IPS-11a (cell line): Measurements from ENCODE around the gene CAMK1D.
"Not testable (repeated sequence)": the region's sequence is repeated elsewhere in the genome, so short reads cannot be mapped to it uniquely, and the experiment has no call there.

Experiments
- H3K4me3 ChIP-seq: one replicate; pipeline ENCODE4 v1.5.1; 2013; ENCODE audit warnings: low read depth, low read length, control low read depth

Gene CAMK1D

DNA sequence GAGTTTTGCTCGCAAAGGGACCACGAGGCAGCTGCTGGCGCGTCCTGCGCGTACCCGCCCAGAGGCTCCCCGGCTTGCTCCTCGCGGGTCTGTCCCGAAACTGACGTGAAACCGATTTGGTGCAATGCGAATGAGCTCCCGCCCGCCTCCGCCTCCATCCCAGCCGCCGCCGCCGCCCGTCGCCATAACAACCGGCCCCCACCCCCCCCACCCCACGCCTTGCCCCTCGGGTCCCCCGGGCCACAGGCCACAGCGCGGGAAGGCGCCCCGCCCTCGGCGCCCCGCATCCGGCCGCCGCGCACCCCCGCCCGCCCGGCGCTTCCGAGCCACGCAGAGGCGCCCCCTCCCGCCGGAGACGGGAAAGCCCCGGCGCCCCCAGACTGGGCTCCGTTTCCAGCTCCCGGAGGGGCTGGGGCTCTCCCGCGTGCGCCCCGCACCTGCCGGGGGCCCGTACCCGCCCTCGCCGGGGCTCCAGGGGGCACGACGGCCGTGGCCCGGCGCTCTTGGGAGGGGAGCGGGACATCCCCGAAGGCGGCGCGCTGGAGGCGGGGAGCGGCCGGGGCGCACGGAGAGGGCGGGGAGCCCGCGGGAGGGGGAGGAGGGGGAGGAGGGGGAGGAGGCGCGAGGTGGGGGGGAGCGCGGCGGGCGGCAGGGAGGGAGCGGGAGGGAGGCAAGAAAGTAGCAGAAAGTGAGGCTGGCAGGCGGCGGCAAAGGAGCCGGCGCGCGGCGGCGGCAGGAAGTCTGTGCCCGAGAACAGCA, at the start of gene CAMK1D:
Gene CAMK1D (plus strand): TSS at position 678 of the 759 bp plus-strand sequence.
- H3K4me3 ChIP-seq: peak within 1 kb of the TSS; percentile 88

DNA sequence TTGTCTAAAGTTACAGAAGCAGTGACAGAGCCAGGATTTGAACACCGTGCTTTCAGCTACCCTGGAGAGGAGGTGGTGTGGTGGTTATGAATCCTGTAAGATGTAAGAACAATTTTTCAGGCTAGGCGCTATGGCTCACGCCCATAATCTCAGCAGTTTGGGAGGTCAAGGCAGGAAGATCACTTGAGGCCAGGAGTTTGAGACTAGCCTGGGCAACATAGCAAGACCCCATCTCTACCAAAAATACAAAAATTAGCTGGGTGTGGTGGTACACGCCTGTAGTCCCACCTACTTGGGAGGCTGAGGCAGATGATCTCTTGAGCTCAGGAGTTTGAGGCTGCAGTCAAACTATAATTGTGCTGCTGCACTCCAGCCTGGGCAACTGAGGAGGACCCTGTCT, 48.3 kb upstream of the CAMK1D start:
- H3K4me3 ChIP-seq: not testable (repeated sequence)

DNA sequence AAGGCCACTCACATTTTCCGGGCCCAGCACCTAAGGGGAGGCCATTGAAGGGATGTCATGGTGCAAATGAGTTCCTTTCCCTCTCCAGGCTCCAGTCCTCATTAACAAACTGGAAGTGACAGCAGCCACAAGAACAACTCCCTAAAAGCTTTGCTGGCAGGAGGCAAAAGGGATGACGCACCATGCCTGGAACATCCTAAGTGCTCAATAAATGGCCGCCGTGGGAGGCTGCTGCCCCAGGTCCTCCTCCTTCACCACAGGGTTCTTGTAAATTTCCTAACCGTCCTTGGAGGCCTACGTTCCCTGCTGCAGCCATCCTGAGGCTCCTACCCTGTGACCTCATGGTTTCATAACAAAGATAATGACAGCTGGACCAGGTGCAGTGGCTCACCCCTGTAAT, 41.3 kb upstream of the CAMK1D start:
- H3K4me3 ChIP-seq: no peak overlapping the region

DNA sequence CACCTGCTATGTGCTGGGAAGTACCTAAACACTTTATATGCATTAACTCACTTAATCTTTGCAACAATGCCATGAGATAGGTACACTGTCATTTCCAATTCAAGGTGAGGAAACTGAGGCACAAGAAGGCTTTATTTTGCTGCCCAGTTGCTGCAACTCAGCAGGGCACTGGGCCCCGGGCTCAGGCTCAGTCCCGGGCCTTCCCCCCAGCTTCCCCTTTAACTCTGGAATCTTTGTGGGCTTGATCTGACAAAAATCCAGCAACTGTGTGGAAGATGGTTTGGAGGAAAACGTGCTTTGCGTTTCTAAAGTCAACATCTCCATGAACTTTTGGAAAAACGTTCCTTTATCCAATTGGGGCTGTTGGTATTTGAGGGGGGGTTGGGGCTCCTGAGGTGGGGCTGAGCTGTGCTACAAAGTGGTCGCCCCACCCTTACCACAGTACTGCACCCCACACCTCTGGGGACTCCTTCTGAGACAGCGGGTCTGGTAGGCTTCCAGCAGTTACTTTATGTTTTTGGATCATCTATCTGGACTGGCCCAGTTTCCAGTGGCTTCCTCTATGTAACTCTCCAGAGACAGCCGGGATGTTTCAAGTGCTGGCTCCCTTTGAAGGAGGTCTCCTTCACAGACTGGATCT, 40.5 kb upstream of the CAMK1D start:
- no peak overlapping the region for H3K4me3 ChIP-seq

DNA sequence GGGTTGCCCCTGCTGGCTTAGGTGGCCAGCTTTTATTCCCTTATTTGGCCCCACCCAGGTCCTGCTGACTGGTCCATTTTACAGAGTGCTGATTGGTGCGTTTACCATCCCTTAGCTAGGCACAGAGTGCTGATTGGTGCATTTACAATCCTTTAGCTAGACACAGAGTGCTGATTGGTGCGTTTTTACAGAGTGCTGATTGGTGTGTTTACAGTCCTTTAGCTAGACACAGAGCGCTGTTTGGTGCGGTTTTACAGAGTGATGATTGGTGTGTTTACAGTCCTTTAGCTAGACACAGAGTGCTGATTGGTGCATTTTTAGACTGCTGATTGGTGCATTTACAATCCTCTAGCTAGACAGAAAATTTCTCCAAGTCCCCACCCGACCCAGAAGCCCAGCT, 39.6 kb upstream of the CAMK1D start:
- H3K4me3 ChIP-seq: not testable (repeated sequence)

DNA sequence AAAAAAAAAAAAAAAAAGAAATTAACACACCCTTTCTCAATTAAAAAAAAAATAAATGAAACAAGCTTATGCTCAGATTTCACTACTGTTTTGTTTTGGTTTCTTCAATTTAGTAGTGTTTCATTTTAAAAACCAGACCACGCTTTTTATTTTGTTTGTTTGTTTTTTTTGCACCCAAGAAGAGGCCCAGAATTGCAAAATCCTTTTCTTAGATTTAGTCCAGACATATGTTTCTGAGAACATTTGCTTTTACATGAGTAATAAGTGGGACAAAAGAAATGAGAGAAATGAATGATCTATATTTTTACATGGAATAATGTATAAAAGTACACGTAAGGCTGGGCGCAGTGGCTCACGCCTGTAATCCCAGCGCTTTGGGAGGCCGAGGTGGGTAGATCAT, 34.5 kb upstream of the CAMK1D start:
- no peak overlapping the region for H3K4me3 ChIP-seq

DNA sequence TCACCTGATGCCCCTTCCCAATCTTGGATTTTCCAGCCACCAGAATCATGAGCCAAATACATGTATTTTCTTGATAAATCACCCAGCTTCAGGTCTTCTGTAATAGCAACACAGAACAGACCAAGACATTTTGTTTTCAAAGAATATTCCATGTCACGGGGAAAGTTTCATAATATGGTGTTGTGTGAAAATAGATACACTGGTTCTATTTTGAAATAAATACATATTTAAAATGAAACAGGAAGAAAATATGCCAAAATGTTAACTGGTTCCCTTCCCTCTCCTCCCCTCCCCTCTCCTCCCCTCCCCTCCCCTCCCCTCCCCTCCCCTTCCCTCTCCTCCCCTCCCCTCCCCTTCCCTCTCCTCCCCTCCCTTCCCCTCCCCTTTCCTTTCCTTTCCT, 30.3 kb upstream of the CAMK1D start:
- H3K4me3 ChIP-seq: no peak overlapping the region

DNA sequence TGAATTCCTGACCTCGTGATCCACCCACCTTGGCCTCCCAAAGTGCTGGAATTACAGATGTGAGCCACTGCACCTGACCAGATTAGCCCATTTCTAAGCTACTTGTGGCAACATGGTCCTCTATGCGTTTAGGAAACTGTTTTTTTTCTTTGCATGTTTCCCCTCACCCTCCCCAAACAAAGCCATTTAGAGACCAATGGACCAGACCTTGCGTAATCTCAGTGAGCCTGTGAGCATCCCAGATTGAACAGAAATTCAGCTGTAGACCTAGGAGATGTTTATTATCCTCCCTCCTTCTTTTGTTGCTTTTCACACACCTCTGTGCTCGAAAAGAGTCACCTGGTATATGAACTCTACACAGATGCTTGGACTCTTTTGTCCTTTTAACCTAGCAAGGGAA, 28.5 kb upstream of the CAMK1D start:
- no peak overlapping the region for H3K4me3 ChIP-seq

DNA sequence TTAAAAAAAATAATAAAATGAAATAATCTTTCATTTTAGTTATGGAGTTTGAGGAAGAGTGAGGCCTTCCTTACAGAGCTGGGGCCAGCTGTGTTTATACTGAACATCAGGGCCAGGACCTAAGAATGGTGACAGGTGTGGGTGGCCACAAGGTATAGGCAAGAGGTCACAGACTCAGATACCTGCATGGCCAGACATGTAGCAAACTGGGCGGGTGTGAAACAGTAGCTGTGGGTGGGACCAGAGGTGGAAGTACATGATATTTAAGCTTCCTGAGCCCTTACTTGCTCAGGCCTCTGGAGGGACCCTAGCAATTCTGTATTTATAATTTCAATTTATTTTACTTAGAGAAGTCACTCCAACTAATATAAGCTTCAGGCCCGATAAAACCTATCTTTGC, 27.7 kb upstream of the CAMK1D start:
- no peak overlapping the region for H3K4me3 ChIP-seq

DNA sequence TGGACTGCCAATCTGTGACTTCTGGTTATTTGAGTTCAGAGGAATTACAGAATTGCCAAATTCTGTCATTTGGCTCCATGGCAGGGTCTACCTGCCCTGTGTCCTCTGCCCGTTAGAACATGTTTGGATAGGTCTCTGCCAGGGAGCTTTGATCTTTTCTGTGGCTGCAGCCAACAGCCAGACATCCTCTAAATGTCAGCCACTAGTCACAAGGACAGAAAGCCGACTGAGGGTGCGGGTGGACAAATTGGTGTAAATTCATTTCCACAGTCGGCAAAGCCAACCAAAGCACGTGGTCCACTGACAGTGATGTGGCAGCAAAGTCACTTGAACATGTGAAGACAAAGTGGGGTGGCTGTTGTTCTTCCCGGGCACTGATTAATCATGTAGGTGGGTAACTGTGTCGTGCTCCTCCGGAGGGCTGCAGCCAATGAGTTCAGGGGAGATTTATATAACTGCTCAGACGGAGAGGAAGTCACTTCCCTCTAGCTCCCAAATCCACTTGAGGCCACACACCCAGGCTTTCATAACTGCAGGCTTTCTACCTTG, 26.7 kb upstream of the CAMK1D start:
- H3K4me3 ChIP-seq: no peak overlapping the region

DNA sequence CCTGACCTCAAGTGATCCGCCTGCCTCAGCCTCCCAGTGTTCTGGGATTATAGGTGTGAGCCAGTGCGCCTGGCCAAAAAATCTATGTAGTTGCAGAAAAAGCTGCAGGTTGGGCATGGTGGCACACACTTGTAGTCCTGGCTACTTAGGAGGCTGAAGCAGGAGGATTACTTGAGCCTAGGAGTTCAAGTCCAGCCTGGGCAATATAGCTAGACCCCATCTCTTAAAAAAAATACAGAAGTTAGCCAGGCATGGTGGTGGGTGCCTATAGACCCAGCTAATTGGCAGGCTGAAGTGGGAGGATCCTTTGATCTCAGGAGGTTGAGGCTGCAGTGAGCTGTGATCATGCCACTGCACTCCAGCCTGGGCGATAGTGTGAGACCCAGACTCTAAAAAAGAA, 24.8 kb upstream of the CAMK1D start:
- H3K4me3 ChIP-seq: no peak overlapping the region

DNA sequence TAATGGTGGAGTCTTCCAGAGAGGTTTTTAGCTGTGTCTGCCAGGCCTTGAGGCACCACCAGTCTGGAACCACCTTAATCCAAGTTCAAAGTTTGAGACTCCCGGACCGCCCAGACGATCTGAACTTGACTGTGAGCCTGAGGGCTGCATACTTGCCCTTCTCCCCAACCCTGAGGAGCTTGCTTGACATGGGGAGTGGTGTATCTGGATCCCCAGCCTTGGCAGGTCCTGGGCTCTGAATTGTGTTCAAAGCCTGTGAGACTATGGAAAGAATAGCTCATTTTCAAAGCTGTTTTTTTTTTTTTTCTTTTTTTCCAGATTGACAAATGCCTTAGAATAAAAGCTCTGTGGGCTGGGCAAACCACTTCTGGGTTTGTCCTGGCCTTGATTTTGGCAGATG, 22.3 kb upstream of the CAMK1D start:
- H3K4me3 ChIP-seq: no peak overlapping the region

DNA sequence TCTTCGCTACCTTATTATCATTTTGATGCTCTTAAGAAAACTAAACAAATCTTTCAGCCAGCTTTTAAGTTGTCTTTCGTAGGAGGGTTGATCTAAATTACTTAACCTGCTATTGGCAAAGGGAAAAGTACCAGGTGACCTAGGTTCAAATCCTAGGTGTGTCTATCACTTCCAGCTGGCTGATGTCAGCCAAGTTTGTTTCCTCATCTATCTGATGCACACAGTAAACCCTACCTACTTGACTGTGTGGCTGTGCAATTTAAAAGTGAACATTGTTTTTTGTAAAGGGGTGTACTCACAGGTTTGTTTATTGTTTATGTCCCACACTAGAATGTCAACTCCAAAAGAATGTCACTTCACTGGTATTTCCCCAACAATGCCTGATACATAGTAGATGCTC, 21.9 kb upstream of the CAMK1D start:
- H3K4me3 ChIP-seq: no peak overlapping the region

DNA sequence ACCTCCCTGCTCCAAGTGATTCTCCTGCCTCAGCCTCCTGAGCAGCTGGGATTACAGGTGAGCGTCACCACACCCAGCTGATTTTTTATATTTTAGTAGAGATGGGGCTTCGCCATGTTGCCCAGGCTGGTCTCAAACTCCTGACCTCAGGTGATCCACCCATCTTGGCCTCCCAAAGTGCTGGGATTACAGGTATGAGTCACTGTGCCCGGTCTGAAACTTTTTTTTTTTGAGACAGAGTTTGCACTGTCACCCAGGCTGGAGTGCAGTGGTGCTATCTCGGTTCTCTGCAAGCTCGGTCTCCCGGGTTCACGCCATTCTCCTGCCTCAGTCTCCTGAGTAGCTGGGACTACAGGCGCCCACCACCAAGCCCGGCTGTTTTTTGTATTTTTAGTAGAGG, 21.0 kb upstream of the CAMK1D start:
- H3K4me3 ChIP-seq: not testable (repeated sequence)

DNA sequence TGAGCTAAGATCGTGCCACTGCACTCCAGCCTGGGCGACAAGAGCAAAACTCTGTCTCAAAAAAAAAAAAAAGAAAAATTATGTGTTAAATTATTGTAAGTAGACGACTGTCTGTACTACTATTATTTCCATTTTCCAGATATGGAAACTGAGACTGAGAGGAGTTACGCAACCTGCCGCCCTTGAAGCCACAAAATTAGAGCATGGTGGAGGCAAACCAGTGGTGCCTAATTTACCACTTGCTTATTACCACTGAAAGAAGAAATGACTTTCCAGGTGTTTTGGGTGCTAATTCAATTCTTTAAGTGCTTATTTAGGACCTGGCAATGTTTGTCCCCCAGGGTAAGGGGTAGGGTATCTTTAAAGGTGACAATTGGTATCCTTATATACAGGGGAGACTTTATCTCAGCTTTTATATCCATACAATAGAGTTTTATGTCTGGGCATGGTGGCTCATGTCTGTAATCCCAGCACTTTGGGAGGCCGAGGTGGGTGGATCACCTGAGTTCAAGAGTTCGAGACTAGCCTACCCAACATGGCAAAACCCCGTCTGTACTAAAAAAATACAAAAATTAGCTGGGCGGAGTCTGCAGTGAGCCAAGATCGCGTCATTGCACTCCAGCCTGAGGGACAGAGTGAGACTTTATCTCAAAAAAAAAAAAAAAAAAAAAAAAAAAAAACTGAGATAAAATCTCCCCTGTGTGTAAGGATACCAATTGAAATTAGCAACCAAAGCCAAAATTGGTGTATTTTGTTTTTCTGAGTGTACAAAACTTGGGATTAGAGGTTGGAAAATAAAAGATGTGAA, 16.6 kb upstream of the CAMK1D start:
- H3K4me3 ChIP-seq: no peak overlapping the region

DNA sequence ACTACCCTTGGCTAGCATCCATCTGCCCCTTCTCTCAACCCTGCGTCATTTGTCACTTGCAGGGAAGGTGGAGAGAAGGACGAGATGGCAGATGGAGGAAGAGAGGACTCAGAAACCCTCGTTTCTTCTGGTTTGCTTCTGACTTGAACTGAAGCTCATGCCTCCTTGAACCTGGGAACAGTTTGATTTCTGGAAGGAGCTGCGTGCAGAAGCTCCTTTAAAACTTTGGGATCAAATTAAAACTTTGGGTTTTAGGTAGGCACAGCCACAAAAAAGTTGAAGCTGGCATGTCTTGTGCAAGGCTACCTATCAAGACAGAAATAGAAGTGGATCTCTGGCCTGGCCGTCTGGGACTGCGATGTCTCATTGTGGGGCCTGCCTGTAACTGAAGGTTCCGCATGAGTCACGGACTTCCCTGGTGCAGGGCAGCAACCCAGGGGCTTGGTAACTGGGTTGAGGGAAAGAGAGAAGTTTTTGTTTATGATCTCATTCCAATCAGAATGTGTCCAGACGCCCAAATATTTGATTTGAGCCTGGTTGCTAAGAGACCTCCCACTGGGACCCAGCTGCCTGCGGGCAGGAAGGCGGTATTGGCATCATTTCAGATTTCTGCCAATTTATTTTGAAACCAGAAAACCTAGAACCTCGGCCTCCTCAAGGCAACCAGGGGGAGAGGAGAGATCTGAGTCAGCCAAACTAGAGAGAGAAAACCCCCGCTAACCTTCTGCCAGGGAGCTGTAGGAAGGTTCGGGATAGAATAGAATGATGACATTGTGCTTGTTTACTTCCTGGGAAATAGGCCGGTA, 15.8 kb upstream of the CAMK1D start:
- H3K4me3 ChIP-seq: no peak overlapping the region

DNA sequence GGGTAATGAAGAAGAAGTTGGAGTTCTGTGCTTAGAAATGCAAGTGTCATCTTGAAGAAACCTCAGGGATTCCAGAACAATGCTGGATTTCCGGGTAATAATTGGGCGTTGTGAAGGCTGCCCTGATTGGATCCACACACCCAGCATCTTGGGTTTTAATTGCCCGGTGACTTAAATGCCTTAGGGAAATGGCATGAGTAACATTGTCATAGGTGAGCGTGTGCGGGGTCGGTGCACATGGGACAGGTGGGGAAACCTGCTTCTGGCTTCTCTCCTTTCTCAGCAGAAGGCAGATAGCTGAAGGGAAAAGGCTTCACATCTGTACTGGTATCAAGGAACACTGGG, 15.2 kb upstream of the CAMK1D start:
- no peak overlapping the region for H3K4me3 ChIP-seq

DNA sequence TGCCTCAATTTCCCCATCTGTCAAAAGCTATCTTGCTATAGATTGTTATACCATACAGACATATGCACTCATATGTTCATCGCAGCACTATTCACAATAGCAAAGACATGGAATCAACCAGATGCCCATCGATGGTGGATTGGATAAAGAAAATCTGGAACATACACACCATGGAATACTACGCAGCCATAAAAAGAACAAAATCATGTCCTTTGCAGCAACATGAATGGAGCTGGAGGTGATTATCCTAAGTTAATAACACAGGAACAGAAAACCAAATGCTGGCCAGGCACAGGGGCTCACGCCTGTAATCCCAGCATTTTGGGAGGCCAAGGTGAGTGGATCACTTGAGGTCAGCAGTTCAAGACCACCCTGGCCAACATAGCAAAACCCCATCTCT, 14.2 kb upstream of the CAMK1D start:
- H3K4me3 ChIP-seq: not testable (repeated sequence)

DNA sequence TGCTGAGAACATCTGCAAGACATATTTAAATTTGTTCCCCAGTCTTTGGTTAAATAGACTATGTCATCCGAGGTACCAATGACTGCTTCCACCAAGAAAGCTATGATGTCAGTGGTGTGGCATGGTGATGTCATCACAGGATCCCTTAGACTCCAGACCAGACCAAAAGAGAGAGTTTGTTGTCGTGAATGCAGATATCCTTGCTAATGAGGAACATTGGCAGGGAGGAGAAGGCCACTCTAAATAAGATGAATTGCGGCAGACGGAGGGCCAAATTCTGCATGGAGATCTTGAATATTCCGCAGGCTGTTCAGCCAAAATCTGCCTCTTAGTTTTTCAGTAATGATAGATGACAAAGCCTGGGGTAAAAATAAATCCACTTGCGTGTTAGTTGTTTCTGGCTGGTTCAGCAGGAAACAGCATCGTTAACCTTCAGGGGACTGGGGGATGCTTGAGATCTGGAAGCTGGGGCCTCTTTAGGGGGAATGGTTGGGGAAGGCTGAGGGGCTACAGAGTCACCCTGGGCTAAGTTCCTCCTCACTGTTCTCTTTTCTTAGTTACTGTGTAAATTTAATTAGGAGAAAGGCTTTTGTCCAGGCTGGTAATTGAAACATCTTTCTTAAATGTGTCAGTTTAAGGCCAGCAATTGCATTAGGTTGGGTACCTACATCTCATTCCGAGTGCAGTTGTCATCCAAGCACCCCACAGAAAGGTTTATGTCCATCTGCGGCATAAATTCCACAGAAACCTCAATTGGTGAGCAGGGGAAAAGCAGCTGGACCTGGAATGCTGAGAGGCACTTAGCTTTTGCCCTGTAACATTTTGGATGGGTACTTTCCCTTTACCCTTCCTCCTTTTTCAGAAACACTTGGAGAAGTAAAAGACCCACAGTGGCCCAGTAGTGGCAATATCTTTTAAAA, 11.6 kb upstream of the CAMK1D start:
- no peak overlapping the region for H3K4me3 ChIP-seq

DNA sequence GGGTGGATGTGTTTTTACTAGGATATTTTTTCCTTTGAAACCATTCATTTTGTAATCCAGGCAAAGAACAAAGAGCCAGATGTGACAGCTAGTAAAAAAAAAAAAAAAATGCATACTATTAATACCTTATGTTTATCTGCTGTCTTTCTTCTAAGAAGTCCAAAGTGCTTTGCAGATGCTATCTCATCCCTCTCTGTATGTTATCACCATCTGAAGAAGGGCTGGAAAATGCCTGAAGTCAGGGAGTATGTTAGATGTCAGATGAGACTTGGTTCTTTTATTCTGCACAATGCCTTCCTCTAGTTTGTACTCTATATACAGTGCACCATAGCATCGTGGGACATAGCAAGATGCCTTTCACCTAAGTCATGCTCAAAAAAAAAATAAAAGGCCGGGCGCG, 10.4 kb upstream of the CAMK1D start:
- H3K4me3 ChIP-seq: no peak overlapping the region
